T47D (cell line): Measurements from ENCODE around the gene MYCBP.
"Not testable (repeated sequence)": the region's sequence is repeated elsewhere in the genome, so short reads cannot be mapped to it uniquely, and the experiment has no call there.

Source experiments
- DNase-seq, 2 experiments: peaks; one replicate each; pipeline versions ENCODE4 v3.0.0 to v3.0.0-alpha.2; 2011 to 2012; ENCODE audit warnings: low read depth in 1 of 2, low spot score in 1 of 2
- JUND ChIP-seq: IDR thresholded peaks from 2 replicates; pipeline ENCODE4 v1.6.1; 2012; ENCODE audit warnings: low read depth
- in situ Hi-C: cut with HindIII; loops from 2 replicates; pipeline ENCODE4 v1.10.0; 2016; ENCODE audit warnings: low sequenced_read_pairs, low pct_unique_long_range_greater_than_20kb

Gene MYCBP

GRCh38 chr1:38873027-38873969 lies at the start of gene MYCBP:
Gene MYCBP, minus strand, starts transcription at chr1:38873348. Its CDS starts 43 bp downstream, at chr1:38873305.
- TF ChIP-seq JUND = no peak
- peak; percentile 93 to 95 for DNase-seq
- in situ Hi-C loops = no loop called here

- DNase-seq = peak in 1 of 2 experiments; percentile 24
- no peak for TF ChIP-seq JUND
These were observed 46.0 kb upstream of the MYCBP start for GRCh38 chr1:38919130-38919529.

DNA sequence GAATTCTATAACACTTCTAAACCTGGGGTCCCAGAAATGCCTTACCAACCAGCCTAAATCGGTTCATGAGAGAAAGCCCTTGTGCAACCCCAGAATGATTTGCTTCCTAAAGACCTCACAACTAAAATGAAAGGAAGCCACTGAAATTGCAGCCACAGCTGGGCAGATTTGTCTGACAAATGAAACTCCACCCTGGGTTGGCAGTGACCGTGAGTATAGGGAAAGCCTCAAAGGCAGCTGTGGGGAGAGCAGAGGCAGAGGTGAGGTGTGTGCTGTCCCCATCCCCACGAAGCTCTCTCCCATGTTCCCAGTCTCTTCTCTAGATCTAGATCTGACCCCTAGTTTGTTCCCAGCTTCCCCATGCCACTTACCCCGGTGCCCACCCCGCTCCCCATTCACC lies 45.4 kb upstream of the MYCBP start:
- no peak for DNase-seq
- no peak for TF ChIP-seq JUND
- in situ Hi-C loops = no loop called here

More at GRCh38 chr1:38919130-38919529, 46.0 kb upstream of the MYCBP start:
- in situ Hi-C loops = no loop called here

- no peak for DNase-seq
- in situ Hi-C loops = no loop called here
- no peak for TF ChIP-seq JUND
These were observed 44.6 kb upstream of the MYCBP start for GRCh38 chr1:38917772-38918171.

- in situ Hi-C loops = no loop called here
- no peak for TF ChIP-seq JUND
- DNase-seq = no peak
These were observed 44.2 kb upstream of the MYCBP start for GRCh38 chr1:38917337-38917736.

- in situ Hi-C loops = no loop called here
- DNase-seq = no peak
- no peak for TF ChIP-seq JUND
These were observed 42.3 kb upstream of the MYCBP start for GRCh38 chr1:38915352-38915948.

DNA sequence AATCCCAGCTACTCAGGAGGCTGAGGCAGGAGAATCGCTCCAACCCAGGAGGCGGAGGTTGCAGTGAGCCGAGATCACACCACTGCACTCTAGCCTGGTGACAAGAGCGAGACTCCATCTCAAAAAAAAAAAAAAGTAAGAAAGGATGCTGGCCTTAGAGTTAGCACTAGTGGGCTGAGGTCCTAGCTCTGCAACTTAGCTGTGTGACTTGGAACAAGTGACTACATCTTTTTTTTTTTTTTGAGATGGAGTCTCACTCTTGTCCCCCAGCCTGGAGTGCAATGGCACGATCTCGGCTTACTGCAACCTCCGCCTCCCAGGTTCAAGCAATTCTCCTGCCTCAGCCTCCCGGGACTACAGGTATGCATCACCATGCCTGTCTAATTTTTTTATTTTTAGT lies 41.8 kb upstream of the MYCBP start:
- in situ Hi-C loops, DNase-seq: not testable (repeated sequence)

DNA sequence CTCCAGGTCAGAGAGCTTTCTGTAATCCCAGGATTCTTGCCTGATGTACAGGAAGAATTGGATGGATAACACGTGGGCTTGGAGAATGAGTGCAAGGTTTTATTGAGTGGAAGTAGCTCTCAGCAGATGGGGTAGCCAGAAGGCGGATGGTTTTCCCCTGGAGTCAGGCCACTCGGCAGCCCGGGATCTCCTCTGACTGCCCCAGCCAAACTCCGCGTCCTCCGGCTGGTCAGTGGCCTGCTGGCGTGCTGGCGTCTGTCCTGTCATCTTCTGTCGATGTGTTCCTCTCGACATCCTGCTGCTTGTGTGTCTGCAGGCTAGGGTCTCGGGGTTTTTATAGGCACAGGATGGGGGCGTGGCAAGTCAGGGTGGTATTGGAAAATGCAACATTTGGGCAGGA lies 35.7 kb upstream of the MYCBP start:
- in situ Hi-C loops = no loop called here
- no peak for DNase-seq
- TF ChIP-seq JUND = no peak

- no peak for TF ChIP-seq JUND
- in situ Hi-C loops = no loop called here
- DNase-seq = no peak
These were observed 32.8 kb upstream of the MYCBP start for GRCh38 chr1:38905985-38906384.

DNA sequence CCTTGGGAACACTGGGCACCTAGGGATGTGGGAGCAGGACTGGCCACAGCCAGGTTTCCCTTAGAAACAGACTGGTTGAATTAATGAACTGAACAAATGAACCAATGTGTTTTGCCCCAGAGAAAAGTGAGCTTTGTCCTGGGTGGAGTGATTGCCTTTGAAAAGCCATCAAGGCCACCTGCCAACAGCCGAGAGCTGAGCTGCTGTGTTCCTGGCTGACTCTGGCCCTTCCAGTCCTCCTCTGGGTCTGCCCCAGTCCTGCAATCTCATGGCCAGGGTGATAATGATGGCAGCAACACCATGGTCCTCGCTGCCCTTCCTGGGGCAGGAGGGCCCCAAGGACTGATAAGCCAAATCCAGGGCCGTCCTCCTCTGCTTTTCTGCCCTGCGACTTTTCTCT lies 26.4 kb upstream of the MYCBP start:
- in situ Hi-C loops = no loop called here
- TF ChIP-seq JUND = no peak
- DNase-seq = no peak

DNA sequence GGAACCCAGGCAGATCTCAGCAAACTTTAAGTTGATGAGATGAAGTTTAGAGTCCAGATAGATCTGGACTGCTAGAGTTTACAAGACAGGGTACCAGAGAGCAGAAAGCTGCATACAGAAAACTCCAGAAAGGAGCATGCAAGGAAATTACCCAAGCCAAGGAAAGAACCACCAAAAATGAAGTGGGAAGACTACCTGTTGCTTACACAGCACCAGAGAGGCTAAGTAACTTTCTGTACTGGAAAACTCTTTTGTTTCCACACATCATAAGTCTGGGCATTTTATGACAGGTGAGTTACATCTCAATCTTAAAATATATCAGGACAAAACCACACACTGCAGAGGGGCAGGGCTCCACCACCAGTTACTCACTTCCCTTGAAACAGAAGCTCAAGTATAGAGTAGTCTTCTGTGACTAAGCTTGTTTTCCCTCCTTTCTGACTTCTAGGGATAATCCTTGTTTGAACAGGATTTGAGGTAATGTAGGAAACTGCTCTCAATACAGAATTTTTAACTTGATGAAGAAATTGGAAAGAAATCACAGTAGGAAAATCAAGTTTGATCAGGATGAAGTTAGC lies 25.6 kb upstream of the MYCBP start:
- DNase-seq = no peak
- in situ Hi-C loops = no loop called here
- TF ChIP-seq JUND = no peak

GRCh38 chr1:38896169-38896568 lies 23.0 kb upstream of the MYCBP start:
- no peak for TF ChIP-seq JUND

GRCh38 chr1:38892976-38893375 lies 19.8 kb upstream of the MYCBP start:
- DNase-seq = no peak
- in situ Hi-C loops = no loop called here
- no peak for TF ChIP-seq JUND

More at GRCh38 chr1:38896169-38896568, 23.0 kb upstream of the MYCBP start:
- in situ Hi-C loops = no loop called here
- no peak for DNase-seq
